Hepatocyte (in vitro differentiated cells): ENCODE measurements around the gene SLFN5.

Experiments
- EZH2 ChIP-seq: fragments of 200-600 bp; sonication (generic); IDR thresholded peaks from 2 replicates; pipeline ENCODE4 v1.6.1; 2016; ENCODE audit warnings: antibody characterized with exemption, mild to moderate bottlenecking, borderline replicate concordance
- TF ChIP-seq, protein P1 (sequence below): fragments of 200-600 bp; sonication (generic); IDR thresholded peaks from 2 replicates; pipeline ENCODE4 v1.5.1; 2016; ENCODE audit warnings: antibody characterized with exemption, mild to moderate bottlenecking; ENCODE audit not compliant: poor library complexity

DNA sequence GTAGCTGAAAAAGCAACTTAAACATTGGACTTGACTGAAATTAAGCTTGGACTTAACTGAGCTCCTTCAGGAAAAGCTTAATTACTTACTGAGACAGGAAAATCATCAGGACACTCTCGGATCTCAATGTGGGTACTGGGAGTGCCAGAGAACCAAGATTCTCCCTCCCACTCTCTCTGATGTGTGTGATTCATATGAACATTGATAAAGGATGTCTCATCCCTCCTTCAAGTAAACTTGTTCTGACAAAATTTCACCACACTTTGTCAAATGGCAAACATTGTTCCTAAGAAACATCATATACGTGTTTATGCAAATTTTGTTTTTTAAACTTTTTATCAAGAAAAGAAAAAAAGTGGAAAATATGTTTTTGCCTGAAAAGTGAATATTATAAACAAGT is 4.1 kb upstream of the SLFN5 start:
- TF ChIP-seq, protein P1, sequence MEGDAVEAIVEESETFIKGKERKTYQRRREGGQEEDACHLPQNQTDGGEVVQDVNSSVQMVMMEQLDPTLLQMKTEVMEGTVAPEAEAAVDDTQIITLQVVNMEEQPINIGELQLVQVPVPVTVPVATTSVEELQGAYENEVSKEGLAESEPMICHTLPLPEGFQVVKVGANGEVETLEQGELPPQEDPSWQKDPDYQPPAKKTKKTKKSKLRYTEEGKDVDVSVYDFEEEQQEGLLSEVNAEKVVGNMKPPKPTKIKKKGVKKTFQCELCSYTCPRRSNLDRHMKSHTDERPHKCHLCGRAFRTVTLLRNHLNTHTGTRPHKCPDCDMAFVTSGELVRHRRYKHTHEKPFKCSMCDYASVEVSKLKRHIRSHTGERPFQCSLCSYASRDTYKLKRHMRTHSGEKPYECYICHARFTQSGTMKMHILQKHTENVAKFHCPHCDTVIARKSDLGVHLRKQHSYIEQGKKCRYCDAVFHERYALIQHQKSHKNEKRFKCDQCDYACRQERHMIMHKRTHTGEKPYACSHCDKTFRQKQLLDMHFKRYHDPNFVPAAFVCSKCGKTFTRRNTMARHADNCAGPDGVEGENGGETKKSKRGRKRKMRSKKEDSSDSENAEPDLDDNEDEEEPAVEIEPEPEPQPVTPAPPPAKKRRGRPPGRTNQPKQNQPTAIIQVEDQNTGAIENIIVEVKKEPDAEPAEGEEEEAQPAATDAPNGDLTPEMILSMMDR: no peak
- TF ChIP-seq EZH2: no peak
